HepG2 (cell line): ENCODE data around the gene TBC1D14. TPM values are rescaled to one million over a fixed set of nuclear protein-coding genes. Genes with fewer than 3 reads are reported as not detected.

Experiments used
- ATAC-seq: fragments of 200-7000 bp; cut with Tn5 transposase; 3 replicates; pipeline ENCODE4 v1.9.1; 2020; ENCODE audit warnings: mild to moderate bottlenecking, moderate library complexity
- BruUV-seq: library from RNA; stranded (reverse); fragments of 400-500 nt; replicated peaks from 2 replicates; lab custom pipeline; 2021; lab: Mats Ljungman, UMichigan
- CTCF ChIA-PET: fragments of 300-600 bp; formaldehyde crosslinking; extraction: SDS; loops from one replicate; lab custom pipeline; 2021; ENCODE audit warnings: low total read pairs, inconsistent platforms, low intra/inter-chr PET ratio; lab: Yijun Ruan, JAX
- POLR2A ChIA-PET: fragments of 350-600 bp; sonication (Branson Sonifier 250); formaldehyde crosslinking; loops from one replicate; lab custom pipeline; 2020; ENCODE audit warnings: antibody characterized with exemption, inconsistent platforms; lab: Yijun Ruan, JAX
- DNase-seq: peaks from one replicate; pipeline ENCODE4 v3.0.0-alpha.2; 2015; ENCODE audit warnings: low spot score
- FAIRE-seq: peaks from 3 replicates; lab custom pipeline; 2011; peaks lifted over from hg19 to GRCh38; lab: Jason Lieb, UNC
- H2AFZ ChIP-seq: one replicate; pipeline ENCODE4 v1.6.1; 2011; ENCODE audit warnings: low read length, inconsistent platforms
- H3K27ac ChIP-seq: fragments of 300-600 bp; 3 replicates; pipeline ENCODE4 v1.8.0; 2011; ENCODE audit warnings: mixed run types, mild to moderate bottlenecking, mixed read lengths, low read length, inconsistent platforms; ENCODE audit not compliant: insufficient read depth; ENCODE audit errors: extremely low read length
- H3K27me3 ChIP-seq, 2 experiments: fragments of 200-600 bp in 1 of 2; 2 replicates in 1 of 2; 3 replicates in 1 of 2; pipeline versions ENCODE4 v1.6.0 to v1.8.0; 2011; ENCODE audit warnings: low read length in 2 of 2, mild to moderate bottlenecking in 2 of 2, moderate library complexity in 2 of 2, inconsistent platforms in 1 of 2; ENCODE audit not compliant: insufficient read depth in 2 of 2, control insufficient read depth in 1 of 2
- H3K36me3 ChIP-seq, 2 experiments: fragments of 200-600 bp in 1 of 2; replicated peaks in 1 of 2; 2 replicates in 1 of 2; 3 replicates in 1 of 2; pipeline versions ENCODE4 v1.5.1 to v1.8.0; 2011; ENCODE audit warnings: low read length in 2 of 2, inconsistent platforms in 1 of 2; ENCODE audit not compliant: insufficient read depth in 2 of 2, control insufficient read depth in 1 of 2
- H3K4me1 ChIP-seq: 2 replicates; pipeline ENCODE4 v1.5.1; 2012; ENCODE audit warnings: low read length, inconsistent platforms; ENCODE audit not compliant: insufficient read depth
- H3K4me2 ChIP-seq: 2 replicates; pipeline ENCODE4 v1.6.0; 2011; ENCODE audit warnings: low read depth, low read length, inconsistent platforms
- H3K4me3 ChIP-seq, 3 experiments: fragments of 200-600 bp in 1 of 3; sonication (generic), shearing (Covaris generic) in 1 of 3; replicated peaks in 1 of 3; 2 replicates each; pipeline ENCODE4 v1.5.1; 2011 to 2016; ENCODE audit warnings: low read length in 3 of 3, inconsistent platforms in 2 of 3, low read depth in 2 of 3, mild to moderate bottlenecking in 2 of 3, control low read depth in 1 of 3, mixed read lengths in 1 of 3; ENCODE audit not compliant: insufficient read depth in 1 of 3
- H3K79me2 ChIP-seq: one replicate; pipeline ENCODE4 v1.6.1; 2011; ENCODE audit warnings: low read length, inconsistent platforms; ENCODE audit not compliant: insufficient read depth
- H3K9ac ChIP-seq: 2 replicates; pipeline ENCODE4 v1.6.0; 2011; ENCODE audit warnings: mild to moderate bottlenecking, low read depth, low read length, inconsistent platforms; ENCODE audit not compliant: insufficient read depth
- H3K9me3 ChIP-seq: 2 replicates; pipeline ENCODE4 v1.5.1; 2012; ENCODE audit warnings: mild to moderate bottlenecking, low read length
- H4K20me1 ChIP-seq: 2 replicates; pipeline ENCODE4 v1.6.0; 2011; ENCODE audit warnings: inconsistent platforms, mild to moderate bottlenecking, low read length, moderate library complexity; ENCODE audit not compliant: insufficient read depth
- ATAD3A ChIP-seq: sonication (generic); formaldehyde crosslinking; IDR thresholded peaks from 2 replicates; pipeline ENCODE4 v1.4.0; 2020; ENCODE audit warnings: missing genetic modification reagents
- DMAP1 ChIP-seq: IDR thresholded peaks from 2 replicates; pipeline ENCODE4 v1.6.1; 2016
- FOSL2 ChIP-seq: sonication (generic); formaldehyde crosslinking; IDR thresholded peaks from 2 replicates; pipeline ENCODE4 v1.4.0; 2020; ENCODE audit warnings: missing genetic modification reagents
- HNF4A ChIP-seq: sonication (generic); formaldehyde crosslinking; IDR thresholded peaks from 2 replicates; pipeline ENCODE4 v1.4.0; 2020; ENCODE audit warnings: missing genetic modification reagents
- NR2C2 ChIP-seq: sonication (generic); formaldehyde crosslinking; IDR thresholded peaks from 2 replicates; pipeline ENCODE4 v1.4.0; 2020; ENCODE audit warnings: missing genetic modification reagents, mild to moderate bottlenecking, moderate library complexity, borderline replicate concordance
- TP53 ChIP-seq: sonication (generic); formaldehyde crosslinking; conservative IDR thresholded peaks from 2 replicates; pipeline ENCODE4 v1.4.0; 2020; ENCODE audit warnings: missing genetic modification reagents
- ZNF562 ChIP-seq: sonication (generic); formaldehyde crosslinking; IDR thresholded peaks from 2 replicates; pipeline ENCODE4 v1.8.0; 2022; ENCODE audit warnings: missing genetic modification reagents, borderline replicate concordance
- WGBS: methylation state at CpG from one replicate; pipeline ENCODE4 v1.1.6; 2017; ENCODE audit warnings: low lambda C conversion rate; 5-methylcytosine and 5-hydroxymethylcytosine counted together
- in situ Hi-C: cut with HindIII; loops from 2 replicates; pipeline ENCODE4 v1.10.0; 2017; ENCODE audit warnings: low pct_unique_long_range_greater_than_20kb; ENCODE audit not compliant: extremely low pct_ligation_motif_present
- intact Hi-C: fragments of 100-400 bp; cut with micrococcal nuclease; formaldehyde crosslinking; loops from one replicate; pipeline ENCODE4 v1.10.0; 2022; ENCODE audit not compliant: unreplicated experiment
- polyA plus RNA-seq, 8 experiments: library from polyadenylated mRNA; depleted of rRNA in 3 of 8; stranded (reverse) in 7 of 8; unstranded in 1 of 8; fragments of >200 nt; fragmentation: Illumina TruSeq in 4 of 8; extraction: Trizol in 4 of 8; gene quantifications; 2 replicates each; pipeline versions ENCODE4 v1.2.1 to v1.2.3, GENCODE V29; 2011 to 2016; ENCODE audit warnings: low read depth in 4 of 8, missing spikeins in 1 of 8, mixed read lengths in 1 of 8; ENCODE audit not compliant: insufficient read depth in 1 of 8
- total RNA-seq, 5 experiments: library from RNA; depleted of rRNA; stranded (reverse); fragments of >200 nt; fragmentation: Illumina TruSeq; extraction: Trizol; gene quantifications; 2 replicates each; pipeline ENCODE4 v1.2.3, GENCODE V29; 2016; ENCODE audit warnings: low read depth in 1 of 5
- TF ChIP-seq, protein P1 (sequence below): sonication (generic); formaldehyde crosslinking; IDR thresholded peaks from 2 replicates; pipeline ENCODE4 v1.4.0; 2020; ENCODE audit warnings: missing genetic modification reagents
- TF ChIP-seq, protein P2 (sequence below): sonication (generic); formaldehyde crosslinking; conservative IDR thresholded peaks from 2 replicates; pipeline ENCODE4 v1.4.0; 2020; ENCODE audit warnings: missing genetic modification reagents

Gene TBC1D14
- total and polyA plus RNA-seq, 2 of the 13 experiments (the other 11 are each of a cell fraction or from before 2014, with no cell fraction given): 29.5 to 46.5 TPM

DNA sequence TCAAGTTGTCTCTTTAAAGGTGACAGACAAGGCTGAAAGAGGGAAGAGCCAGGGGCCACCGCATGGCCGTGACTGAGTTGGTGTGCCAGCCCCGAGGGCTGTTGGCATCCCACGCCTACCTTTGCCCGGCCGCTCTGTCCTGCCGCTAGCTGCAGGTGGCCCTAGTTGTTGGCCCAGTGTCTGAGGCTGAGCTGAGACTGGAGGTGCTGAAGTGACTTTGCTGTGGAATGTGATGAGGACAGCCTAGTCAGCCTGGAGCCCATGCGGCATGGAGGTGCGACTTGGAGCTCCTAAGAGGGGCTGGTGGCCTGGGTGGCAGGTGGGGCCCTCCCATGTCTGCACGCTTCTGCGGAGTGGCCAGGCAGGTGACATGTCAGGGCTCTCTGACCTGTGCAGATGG, 140.1 kb downstream of the TBC1D14 start:
- Histone ChIP-seq H3K4me1 (peaks cover 23% of the 10 kb centered on the region), H3K4me3 (no peak overlapping the region), H3K27ac (no peak overlapping the region), H3K9ac (no peak overlapping the region), H3K27me3 (no peaks in the 10 kb centered on the region), H2AFZ (no peak overlapping the region), H3K4me2 (no peak overlapping the region), H3K9me3 (no peaks in the 10 kb centered on the region), H4K20me1 (0 out of 2 replicates have a peak, but pooled peaks cover 16% of the 10 kb centered on the region), H3K79me2 (peaks cover 40% of the 10 kb centered on the region), H3K36me3 (peaks cover 14 to 17% of the 10 kb centered on the region in 2 experiments; a peak in 4 of 5 replicates)
- no TSS peak for BruUV-seq
- 91% methylated on average over 6 of the region's 11 CpGs for WGBS
- DNase-seq: no peak
- POLR2A ChIA-PET: interaction anchor here (1.6 to 1.8 kb wide), 2 partner anchors 15 to 18 kb away, joined by 4 to 9 read pairs; partner anchors contain the start of gene GRPEL1
- no peak for TF ChIP-seq HNF4A (CRISPR knock-in tag)
- no peak for TF ChIP-seq DMAP1 (CRISPR knock-in tag)
- no peak for TF ChIP-seq NR2C2
- no peak for TF ChIP-seq ATAD3A (CRISPR knock-in tag)
- TF ChIP-seq, protein P1, sequence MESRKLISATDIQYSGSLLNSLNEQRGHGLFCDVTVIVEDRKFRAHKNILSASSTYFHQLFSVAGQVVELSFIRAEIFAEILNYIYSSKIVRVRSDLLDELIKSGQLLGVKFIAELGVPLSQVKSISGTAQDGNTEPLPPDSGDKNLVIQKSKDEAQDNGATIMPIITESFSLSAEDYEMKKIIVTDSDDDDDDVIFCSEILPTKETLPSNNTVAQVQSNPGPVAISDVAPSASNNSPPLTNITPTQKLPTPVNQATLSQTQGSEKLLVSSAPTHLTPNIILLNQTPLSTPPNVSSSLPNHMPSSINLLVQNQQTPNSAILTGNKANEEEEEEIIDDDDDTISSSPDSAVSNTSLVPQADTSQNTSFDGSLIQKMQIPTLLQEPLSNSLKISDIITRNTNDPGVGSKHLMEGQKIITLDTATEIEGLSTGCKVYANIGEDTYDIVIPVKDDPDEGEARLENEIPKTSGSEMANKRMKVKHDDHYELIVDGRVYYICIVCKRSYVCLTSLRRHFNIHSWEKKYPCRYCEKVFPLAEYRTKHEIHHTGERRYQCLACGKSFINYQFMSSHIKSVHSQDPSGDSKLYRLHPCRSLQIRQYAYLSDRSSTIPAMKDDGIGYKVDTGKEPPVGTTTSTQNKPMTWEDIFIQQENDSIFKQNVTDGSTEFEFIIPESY (CRISPR knock-in tag): peak; percentile 90
- FAIRE-seq: no peak
- no peak for ATAC-seq
- intact Hi-C loops (loop anchor here (10.0 kb wide), 1 partner anchor 145 kb away; the partner anchor contains the start of gene TBC1D14), in situ Hi-C loops (no loop called here)
- CTCF ChIA-PET: no interaction called here

DNA sequence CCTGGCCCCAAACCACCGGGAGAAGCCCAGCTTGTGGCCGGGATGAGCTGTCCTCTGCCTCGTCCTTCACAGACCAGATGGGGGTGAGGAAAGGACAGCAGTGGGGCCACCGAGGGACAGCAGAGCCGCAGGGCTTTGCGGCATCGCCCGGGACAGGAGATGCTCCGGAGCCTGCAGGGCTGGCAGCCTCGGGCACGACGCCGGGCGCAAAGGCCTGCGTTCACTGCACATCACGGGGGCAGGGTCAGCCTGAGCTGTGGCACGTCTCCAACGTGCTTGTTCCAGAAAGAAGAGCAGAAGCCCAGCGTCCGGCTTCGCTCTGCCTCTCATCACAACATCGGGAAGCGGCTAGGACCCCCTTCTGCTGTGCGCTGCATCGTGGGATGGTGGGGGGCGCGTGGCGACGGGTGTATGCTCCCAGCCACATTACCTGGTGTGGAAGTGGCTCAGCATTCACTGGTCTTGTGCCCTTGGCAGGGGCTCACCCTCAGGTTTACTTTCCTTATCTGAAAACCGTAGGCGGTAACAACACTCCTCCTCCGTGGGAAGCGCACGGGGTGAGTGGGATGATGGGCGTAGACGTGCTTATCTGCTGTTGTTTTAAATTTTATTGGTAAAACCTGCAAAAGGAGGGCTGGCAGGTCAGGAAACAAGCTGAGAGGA, 141.0 kb downstream of the TBC1D14 start:
- FAIRE-seq: no peak
- in situ Hi-C loops: no loop called here

More for the DNA sequence above, 141.0 kb downstream of the TBC1D14 start:
- ATAC-seq (no peak), DNase-seq (no peak)
- Histone ChIP-seq H3K36me3 (peaks cover 14 to 25% of the 10 kb centered on the region in 2 experiments; a peak in 4 of 5 replicates), H3K4me1 (peaks cover 14% of the 10 kb centered on the region), H4K20me1 (0 out of 2 replicates have a peak, but pooled peaks cover 13% of the 10 kb centered on the region), H3K27ac (no peak overlapping the region), H3K27me3 (no peaks in the 10 kb centered on the region), H3K4me3 (no peak overlapping the region), H3K9ac (no peak overlapping the region), H3K79me2 (peaks cover 31% of the 10 kb centered on the region), H3K4me2 (no peak overlapping the region), H3K9me3 (no peaks in the 10 kb centered on the region)
- ChIA-PET POLR2A (interaction anchor here (1.3 to 1.8 kb wide), 3 partner anchors 10 to 17 kb away, joined by 3 to 9 read pairs (median 4); partner anchors contain the start of gene GRPEL1), CTCF (no interaction called here)
- intact Hi-C loops: no loop called here
- TF ChIP-seq TP53 (CRISPR knock-in tag) (no peak), ZNF562 (CRISPR knock-in tag) (no peak), FOSL2 (CRISPR knock-in tag) (no peak)
- TF ChIP-seq, protein P2, sequence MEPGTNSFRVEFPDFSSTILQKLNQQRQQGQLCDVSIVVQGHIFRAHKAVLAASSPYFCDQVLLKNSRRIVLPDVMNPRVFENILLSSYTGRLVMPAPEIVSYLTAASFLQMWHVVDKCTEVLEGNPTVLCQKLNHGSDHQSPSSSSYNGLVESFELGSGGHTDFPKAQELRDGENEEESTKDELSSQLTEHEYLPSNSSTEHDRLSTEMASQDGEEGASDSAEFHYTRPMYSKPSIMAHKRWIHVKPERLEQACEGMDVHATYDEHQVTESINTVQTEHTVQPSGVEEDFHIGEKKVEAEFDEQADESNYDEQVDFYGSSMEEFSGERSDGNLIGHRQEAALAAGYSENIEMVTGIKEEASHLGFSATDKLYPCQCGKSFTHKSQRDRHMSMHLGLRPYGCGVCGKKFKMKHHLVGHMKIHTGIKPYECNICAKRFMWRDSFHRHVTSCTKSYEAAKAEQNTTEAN (CRISPR knock-in tag): no peak
- TF ChIP-seq, protein P1 (CRISPR knock-in tag): 0 out of 2 replicates have a peak, but pooled peaks have one; percentile 16
- TF ChIP-seq, all 625 proteins: peak for 1
- BruUV-seq: no TSS peak
- 97% methylated on average over 20 of the region's 36 CpGs for WGBS
- no peak overlapping the region for H2AFZ ChIP-seq
